Type B pancreatic cell (in vitro differentiated cells): Measurements from ENCODE around the gene ELF4. TPM values are rescaled to one million over a fixed set of nuclear protein-coding genes. Genes with fewer than 3 reads are reported as not detected.

ENCODE experiments used
- DNase-seq: peaks from one replicate; pipeline ENCODE4 v3.0.0; 2021; ENCODE audit warnings: mixed read lengths; ENCODE audit not compliant: unreplicated experiment; ENCODE audit errors: extremely low spot score
- H3K27ac Mint-ChIP-seq: 2 replicates; pipeline ENCODE4 v1.8.0; 2021; ENCODE audit warnings: mild to moderate bottlenecking, mixed read lengths
- H3K27me3 Mint-ChIP-seq: 2 replicates; pipeline ENCODE4 v1.8.0; 2021; ENCODE audit warnings: mixed read lengths
- H3K36me3 Mint-ChIP-seq: 2 replicates; pipeline ENCODE4 v1.8.0; 2021; ENCODE audit warnings: mixed read lengths
- H3K4me1 Mint-ChIP-seq: one replicate; pipeline ENCODE4 v1.8.0; 2021; ENCODE audit warnings: mixed read lengths; ENCODE audit not compliant: unreplicated experiment
- H3K4me3 Mint-ChIP-seq: 2 replicates; pipeline ENCODE4 v1.8.0; 2021; ENCODE audit warnings: mild to moderate bottlenecking, mixed read lengths
- H3K9me3 Mint-ChIP-seq: 2 replicates; pipeline ENCODE4 v1.8.0; 2021; ENCODE audit warnings: mixed read lengths
- CTCF ChIP-seq: fragments of 200-600 bp; sonication (generic); conservative IDR thresholded peaks from 2 replicates; pipeline ENCODE4 v1.5.0; 2021; ENCODE audit warnings: antibody characterized with exemption, mild to moderate bottlenecking
- total RNA-seq: library from RNA; stranded (reverse); gene quantifications from 2 replicates; pipeline ENCODE4 v1.2.1, GENCODE V29; 2021; ENCODE audit warnings: low replicate concordance

ELF4 gene
- total RNA-seq, 1 donor from 2014 or later: 7.8 TPM

DNA sequence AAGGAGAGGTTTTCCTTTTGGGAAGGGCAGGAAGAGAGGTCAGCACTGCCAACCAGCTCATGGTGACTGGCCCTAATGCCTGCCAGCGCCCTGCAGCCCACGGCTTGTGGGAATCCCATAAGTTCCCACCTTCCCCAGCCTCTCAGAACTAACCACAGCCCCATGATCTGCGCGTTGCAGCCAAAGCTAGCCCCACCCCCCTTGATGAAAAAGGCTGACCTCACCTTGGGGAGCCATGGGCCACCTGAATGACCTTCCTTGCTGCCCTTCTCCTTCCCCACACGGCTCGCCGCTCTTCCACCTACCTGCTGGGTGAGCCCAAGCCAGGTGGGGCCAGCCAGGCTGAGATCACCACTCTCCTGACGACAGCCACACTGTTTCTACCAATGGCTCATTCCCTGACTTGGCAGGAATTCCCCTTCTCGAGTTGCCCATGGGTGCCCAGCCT, 3.9 kb upstream of the ELF4 start:
- H3K4me3 Mint-ChIP-seq: no peak overlapping the region
- DNase-seq: no peak
- no peak overlapping the region for H3K27ac Mint-ChIP-seq
- peaks cover 8% of the 10 kb centered on the region for H3K27me3 Mint-ChIP-seq
- no peaks in the 10 kb centered on the region for H3K36me3 Mint-ChIP-seq
- H3K9me3 Mint-ChIP-seq: no peaks in the 10 kb centered on the region
- peaks cover 4% of the 10 kb centered on the region for H3K4me1 Mint-ChIP-seq
- TF ChIP-seq CTCF: no peak

DNA sequence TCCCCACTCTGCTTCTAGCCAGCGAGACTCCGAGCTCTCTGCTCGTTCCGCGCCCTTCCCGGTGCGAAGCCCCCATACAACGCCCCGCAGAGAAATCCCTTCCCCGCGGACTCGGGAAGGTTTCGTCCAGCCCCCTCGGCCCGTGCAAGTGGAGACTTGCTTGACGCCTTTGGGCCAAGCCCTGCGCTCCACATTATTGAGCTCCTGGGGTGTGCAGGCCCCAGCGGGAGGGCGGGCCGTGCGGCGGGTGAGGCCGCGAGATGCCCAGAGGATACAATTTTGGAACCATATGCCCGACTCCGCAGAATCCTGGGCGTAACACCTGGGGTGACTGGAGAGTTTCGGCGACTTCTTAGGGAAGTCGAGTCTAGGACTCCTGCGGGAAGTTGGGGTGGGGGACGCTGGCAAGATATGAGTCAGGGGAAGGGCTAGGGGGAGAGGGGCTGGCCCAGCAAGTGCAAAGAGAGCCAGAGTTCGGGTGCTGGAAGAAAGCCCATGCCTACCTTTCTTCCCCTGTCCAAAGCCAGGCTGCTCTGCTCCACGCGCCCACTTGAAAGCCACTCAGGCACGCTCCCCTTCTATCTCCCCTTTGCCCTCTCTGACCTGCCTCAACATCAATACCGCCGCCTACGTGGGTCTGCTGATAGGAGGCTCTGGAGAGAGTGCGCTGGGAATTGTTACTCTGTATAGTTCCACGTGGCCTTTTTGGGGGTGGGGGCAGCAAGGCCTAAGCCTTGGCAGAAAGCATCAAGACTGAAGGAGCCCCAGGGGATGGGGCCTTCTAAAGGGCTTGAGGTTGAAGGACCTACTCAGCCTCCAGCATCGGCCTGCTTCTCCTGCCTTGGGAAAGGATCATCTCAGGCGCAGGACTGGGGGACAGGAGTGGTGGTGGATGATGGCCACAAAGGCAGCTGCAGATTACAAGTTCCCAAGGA, 1.2 kb upstream of the ELF4 start:
- Mint-ChIP-seq H3K27me3 (peaks cover 8% of the 10 kb centered on the region), H3K4me1 (peaks cover 2% of the 10 kb centered on the region), H3K27ac (peak overlapping the region; percentile 65), H3K9me3 (no peaks in the 10 kb centered on the region), H3K4me3 (peak overlapping the region; percentile 77), H3K36me3 (no peaks in the 10 kb centered on the region)
- DNase-seq: no peak
- no peak for TF ChIP-seq CTCF

DNA sequence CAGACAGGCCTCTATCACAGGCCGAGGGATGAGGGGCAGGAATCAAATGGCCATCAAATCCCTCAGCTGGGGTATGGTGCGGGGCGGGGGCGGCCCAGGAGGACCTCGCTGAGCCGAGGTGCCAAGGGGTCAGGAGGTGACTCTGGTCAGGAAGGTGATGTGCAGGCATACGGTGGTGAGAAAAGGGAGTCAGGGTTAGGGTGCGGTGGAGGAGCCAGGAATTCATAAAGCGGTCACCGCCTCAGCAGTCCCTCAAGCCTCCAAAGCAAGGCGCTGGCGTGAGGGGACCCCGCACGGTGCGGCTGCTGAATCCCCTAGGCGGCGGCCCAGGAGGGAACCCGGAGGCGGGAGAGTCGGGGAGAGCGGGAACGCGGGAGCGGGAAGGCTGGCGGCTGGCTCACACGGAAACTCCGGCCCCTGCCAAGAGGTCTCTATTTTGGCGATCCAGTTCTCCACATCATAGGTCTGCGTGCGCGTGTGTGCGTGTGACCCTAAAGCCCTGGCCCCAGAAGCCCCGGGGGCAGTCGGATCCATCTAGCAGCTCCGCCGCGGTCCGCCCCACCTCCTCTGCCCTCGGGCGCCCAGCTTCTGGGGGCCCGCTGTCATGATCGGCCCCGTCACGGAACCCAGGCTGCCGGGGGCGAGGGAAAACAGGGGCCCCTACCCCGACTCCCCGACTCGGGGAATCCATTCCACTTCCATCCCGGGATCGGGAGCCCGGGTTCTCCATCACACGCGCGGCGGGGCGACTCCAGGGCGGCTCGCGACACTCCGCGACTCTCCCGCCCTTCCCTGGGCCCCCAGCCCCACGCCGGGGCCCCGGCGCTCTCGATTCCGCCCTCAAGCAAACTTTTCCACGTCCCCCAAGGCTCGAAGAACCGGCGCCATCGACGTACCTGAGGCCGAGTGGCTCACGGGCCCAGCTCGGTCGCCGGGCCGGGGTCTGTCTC, 593 bp downstream of the ELF4 start:
- H3K27ac Mint-ChIP-seq: peak overlapping the region; percentile 81
- peaks cover 8% of the 10 kb centered on the region for H3K27me3 Mint-ChIP-seq
- H3K36me3 Mint-ChIP-seq: no peaks in the 10 kb centered on the region
- no peak for TF ChIP-seq CTCF
- peak overlapping the region; percentile 85 for H3K4me3 Mint-ChIP-seq
- peaks cover 7% of the 10 kb centered on the region for H3K4me1 Mint-ChIP-seq
- no peaks in the 10 kb centered on the region for H3K9me3 Mint-ChIP-seq
- DNase-seq: no peak

GRCh38 chrX:130108647-130109428, 1.5 kb downstream of the ELF4 start:
- peaks cover 7% of the 10 kb centered on the region for H3K4me1 Mint-ChIP-seq

More at GRCh38 chrX:130108647-130109428, 1.5 kb downstream of the ELF4 start:
- H3K9me3 Mint-ChIP-seq: no peaks in the 10 kb centered on the region
- H3K27ac Mint-ChIP-seq: peak overlapping the region; percentile 81
- TF ChIP-seq CTCF: no peak
- H3K27me3 Mint-ChIP-seq: peaks cover 8% of the 10 kb centered on the region
- no peak for DNase-seq
- no peaks in the 10 kb centered on the region for H3K36me3 Mint-ChIP-seq
- peak overlapping the region; percentile 85 for H3K4me3 Mint-ChIP-seq
